Lung (tissue), 12 donors: ENCODE measurements around the gene GLB1L2. TPM values are rescaled to one million over a fixed set of nuclear protein-coding genes. Genes with fewer than 3 reads are reported as not detected.
"Not testable (repeated sequence)": the region's sequence is repeated elsewhere in the genome, so short reads cannot be mapped to it uniquely, and the experiment has no call there.

Source experiments
- ATAC-seq: fragments of 200-7000 bp; cut with Tn5 transposase; one replicate; pipeline ENCODE4 v1.9.1; 2020; ENCODE audit warnings: moderate number of reproducible peaks; ENCODE audit not compliant: insufficient read depth, low FRiP score
- DNase-seq, 3 donors: peaks; one replicate each; pipeline ENCODE4 v3.0.0-alpha.2; 2013 to 2017
- H3K27ac ChIP-seq, 2 donors: one replicate each; pipeline ENCODE4 v1.5.1; 2013; ENCODE audit warnings: mild to moderate bottlenecking in 2 of 2, moderate library complexity in 2 of 2, control low read depth in 1 of 2, inconsistent platforms in 1 of 2, low read depth in 1 of 2, low read length in 1 of 2
- H3K27me3 ChIP-seq, 3 donors: one replicate each; pipeline ENCODE4 v1.5.1; 2013; ENCODE audit warnings: low read length in 2 of 3; ENCODE audit not compliant: control insufficient read depth in 3 of 3, insufficient read depth in 3 of 3
- H3K36me3 ChIP-seq, 4 donors: one replicate each; pipeline ENCODE4 v1.5.1; 2013; ENCODE audit warnings: low read length in 4 of 4, mild to moderate bottlenecking in 1 of 4, moderate library complexity in 1 of 4; ENCODE audit not compliant: control insufficient read depth in 4 of 4, insufficient read depth in 4 of 4
- H3K4me1 ChIP-seq, 5 donors: one replicate each; pipeline ENCODE4 v1.5.1; 2013; ENCODE audit warnings: low read length in 5 of 5, mild to moderate bottlenecking in 2 of 5, moderate library complexity in 1 of 5; ENCODE audit not compliant: control insufficient read depth in 5 of 5, insufficient read depth in 5 of 5
- H3K4me3 ChIP-seq: one replicate; pipeline ENCODE4 v1.5.1; 2013; ENCODE audit warnings: mild to moderate bottlenecking, control low read depth, moderate library complexity
- H3K9ac ChIP-seq, 2 donors: one replicate each; pipeline ENCODE4 v1.5.1; 2013; ENCODE audit warnings: low read length in 2 of 2, control low read depth in 1 of 2; ENCODE audit not compliant: insufficient read depth in 1 of 2
- H3K9me3 ChIP-seq, 4 donors: one replicate each; pipeline ENCODE4 v1.5.1; 2013; ENCODE audit warnings: low read length in 3 of 4, mild to moderate bottlenecking in 1 of 4, moderate library complexity in 1 of 4; ENCODE audit not compliant: control insufficient read depth in 4 of 4, insufficient read depth in 3 of 4
- WGBS, 2 donors: extraction: QIAGEN DNeasy Blood & Tissue Kit; methylation state at CpG; one replicate each; pipeline ENCODE4 v1.1.7; 2013; 5-methylcytosine and 5-hydroxymethylcytosine counted together
- polyA plus RNA-seq, 2 donors: library from polyadenylated mRNA; stranded (reverse); fragments of 200-250 nt; gene quantifications; one replicate each; pipeline ENCODE4 v1.2.1, GENCODE V29; 2013
- total RNA-seq, 2 donors: library from RNA; depleted of rRNA in 1 of 2; stranded (reverse); fragments of >200 nt in 1 of 2; gene quantifications; one replicate each; pipeline ENCODE4 v1.2.1, GENCODE V29; 2014 to 2021
- TF ChIP-seq, protein P1 (sequence below): IDR thresholded peaks from 2 replicates; pipeline ENCODE4 v1.5.1; 2012; ENCODE audit warnings: mild to moderate bottlenecking; ENCODE audit errors: control extremely low read depth, extremely low read depth
- donor health status: control.
- donor health status: control.
- donor health status: Bipolar disorder and iron deficiency.
- donor health status: healthy.
- donor health status: DM: yes; HTN: yes; CAD: no.

The GLB1L2 gene
- total and polyA plus RNA-seq, 4 donors, result 7.1 to 13.6 (median 9.3) TPM

GRCh38 chr11:134313821-134314607 lies 17.8 kb upstream of the GLB1L2 start:
- Histone ChIP-seq H3K36me3 (no peaks in the 10 kb centered on the region), H3K9me3 (peaks cover 0 to 7% (median 5%) of the 10 kb centered on the region in 4 donors), H3K27ac (no peak overlapping the region), H3K9ac (no peak overlapping the region), H3K27me3 (peaks cover 0 to 2% (median 0%) of the 10 kb centered on the region in 3 donors), H3K4me3 (no peak overlapping the region), H3K4me1 (no peaks in the 10 kb centered on the region)
- no peak for ATAC-seq
- TF ChIP-seq, protein P1, sequence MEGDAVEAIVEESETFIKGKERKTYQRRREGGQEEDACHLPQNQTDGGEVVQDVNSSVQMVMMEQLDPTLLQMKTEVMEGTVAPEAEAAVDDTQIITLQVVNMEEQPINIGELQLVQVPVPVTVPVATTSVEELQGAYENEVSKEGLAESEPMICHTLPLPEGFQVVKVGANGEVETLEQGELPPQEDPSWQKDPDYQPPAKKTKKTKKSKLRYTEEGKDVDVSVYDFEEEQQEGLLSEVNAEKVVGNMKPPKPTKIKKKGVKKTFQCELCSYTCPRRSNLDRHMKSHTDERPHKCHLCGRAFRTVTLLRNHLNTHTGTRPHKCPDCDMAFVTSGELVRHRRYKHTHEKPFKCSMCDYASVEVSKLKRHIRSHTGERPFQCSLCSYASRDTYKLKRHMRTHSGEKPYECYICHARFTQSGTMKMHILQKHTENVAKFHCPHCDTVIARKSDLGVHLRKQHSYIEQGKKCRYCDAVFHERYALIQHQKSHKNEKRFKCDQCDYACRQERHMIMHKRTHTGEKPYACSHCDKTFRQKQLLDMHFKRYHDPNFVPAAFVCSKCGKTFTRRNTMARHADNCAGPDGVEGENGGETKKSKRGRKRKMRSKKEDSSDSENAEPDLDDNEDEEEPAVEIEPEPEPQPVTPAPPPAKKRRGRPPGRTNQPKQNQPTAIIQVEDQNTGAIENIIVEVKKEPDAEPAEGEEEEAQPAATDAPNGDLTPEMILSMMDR, result no peak
- DNase-seq, result no peak
- 87 to 93% methylated on average over 9 of the region's 9 CpGs for WGBS, 2 donors

- TF ChIP-seq, protein P1, result no peak
- ATAC-seq (no peak), DNase-seq (no peak)
- 94 to 96% methylated on average over 3 of the region's 3 CpGs for WGBS, 2 donors
- Histone ChIP-seq H3K4me3 (no peak overlapping the region), H3K9ac (no peak overlapping the region), H3K27ac (no peak overlapping the region), H3K9me3 (peaks cover 0 to 8% (median 5%) of the 10 kb centered on the region in 4 donors), H3K4me1 (no peaks in the 10 kb centered on the region), H3K36me3 (no peaks in the 10 kb centered on the region), H3K27me3 (peaks cover 0 to 2% (median 0%) of the 10 kb centered on the region in 3 donors)
Measured at GRCh38 chr11:134317103-134317502, 14.7 kb upstream of the GLB1L2 start.

- H3K9me3 ChIP-seq, result peaks cover 0 to 11% (median 5%) of the 10 kb centered on the region in 4 donors
- WGBS, 2 donors, result 85 to 94% methylated on average over 2 of the region's 2 CpGs
- not testable (repeated sequence) for H3K36me3 ChIP-seq, H3K9ac ChIP-seq, ATAC-seq, H3K4me3 ChIP-seq, DNase-seq, H3K27me3 ChIP-seq, H3K4me1 ChIP-seq, H3K27ac ChIP-seq
Measured at GRCh38 chr11:134321373-134321772, 10.4 kb upstream of the GLB1L2 start.

DNA sequence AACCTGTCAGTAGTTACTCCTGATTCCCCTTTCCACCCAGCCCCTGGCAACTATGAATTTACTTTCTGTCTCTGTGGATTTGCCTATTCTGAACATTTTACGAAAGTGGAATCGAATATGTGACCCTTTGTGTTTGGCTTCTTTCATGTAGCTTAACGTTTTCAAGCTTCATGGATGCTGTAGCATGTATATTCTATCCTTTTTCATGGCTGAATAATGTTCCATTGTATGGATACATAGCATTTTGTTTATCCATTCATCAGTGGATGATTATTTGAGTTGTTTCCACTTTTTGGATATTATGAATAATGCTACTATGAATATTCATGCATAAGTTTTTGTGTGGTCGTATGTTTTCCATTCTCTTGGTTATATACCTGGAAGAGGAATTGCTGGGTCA lies 9.2 kb upstream of the GLB1L2 start:
- Histone ChIP-seq H3K36me3 (no peaks in the 10 kb centered on the region), H3K9me3 (peaks cover 0 to 7% (median 2%) of the 10 kb centered on the region in 4 donors), H3K4me3 (no peak overlapping the region), H3K27me3 (peaks cover 0 to 2% (median 0%) of the 10 kb centered on the region in 3 donors), H3K9ac (no peak overlapping the region), H3K4me1 (no peaks in the 10 kb centered on the region), H3K27ac (no peak overlapping the region)
- ATAC-seq (no peak), DNase-seq (no peak)
- WGBS, 2 donors, result 87 to 94% methylated on average over 4 of the region's 4 CpGs
- TF ChIP-seq, protein P1, result no peak
